IMR-90 (cell line): ENCODE measurements around the gene IQCK. TPM values are rescaled to one million over a fixed set of nuclear protein-coding genes. Genes with fewer than 3 reads are reported as not detected.

Experiments
- ATAC-seq: fragments of 200-7000 bp; cut with Tn5 transposase; 2 replicates; pipeline ENCODE4 v1.9.1; 2020; ENCODE audit warnings: low read depth, mild to moderate bottlenecking, moderate library complexity
- BruUV-seq: library from RNA; stranded (reverse); fragments of 400-500 nt; replicated peaks from 2 replicates; lab custom pipeline; 2021; lab: Mats Ljungman, UMichigan
- CTCF ChIA-PET: fragments of 300-600 bp; formaldehyde crosslinking; extraction: SDS; loops from one replicate; lab custom pipeline; 2021; ENCODE audit warnings: antibody characterized with exemption; lab: Yijun Ruan, JAX
- POLR2A ChIA-PET: fragments of 300-600 bp; sonication (Branson Sonifier 250); formaldehyde crosslinking; loops from one replicate; lab custom pipeline; 2022; ENCODE audit warnings: antibody characterized with exemption; ENCODE audit not compliant: unreplicated experiment; lab: Charles Lee
- DNase-seq: peaks from one replicate; pipeline ENCODE4 v3.0.0; 2013
- H2AFZ ChIP-seq: replicated peaks from 2 replicates; pipeline ENCODE3; 2013; ENCODE audit warnings: low read length, mild to moderate bottlenecking; ENCODE audit not compliant: poor library complexity
- H2AK5ac ChIP-seq: 2 replicates; pipeline ENCODE4 v1.6.1; 2013; ENCODE audit warnings: low read depth, low read length, inconsistent platforms
- H2AK9ac ChIP-seq: replicated peaks from 2 replicates; pipeline ENCODE3; 2013; ENCODE audit warnings: mild to moderate bottlenecking, low read depth, low read length, moderate library complexity; ENCODE audit not compliant: poor library complexity
- H2BK120ac ChIP-seq: 2 replicates; pipeline ENCODE4 v1.6.1; 2013; ENCODE audit warnings: low read depth, low read length, inconsistent platforms
- H2BK15ac ChIP-seq: 3 replicates; pipeline ENCODE4 v1.6.1; 2013; ENCODE audit warnings: low read depth, low read length, inconsistent platforms
- H2BK20ac ChIP-seq: 2 replicates; pipeline ENCODE4 v1.6.1; 2013; ENCODE audit warnings: low read depth, mild to moderate bottlenecking, inconsistent platforms, low read length, moderate library complexity
- H2BK5ac ChIP-seq: 2 replicates; pipeline ENCODE4 v1.6.1; 2013; ENCODE audit warnings: mild to moderate bottlenecking, low read depth, low read length, inconsistent platforms; ENCODE audit not compliant: poor library complexity, severe bottlenecking
- H3K14ac ChIP-seq: replicated peaks from 2 replicates; pipeline ENCODE4 v1.6.1; 2013; ENCODE audit warnings: low read depth, low read length, inconsistent platforms
- H3K18ac ChIP-seq: 2 replicates; pipeline ENCODE4 v1.6.1; 2013; ENCODE audit warnings: low read depth, low read length, control low read depth
- H3K23ac ChIP-seq: 2 replicates; pipeline ENCODE4 v1.6.1; 2013; ENCODE audit warnings: low read depth, low read length, inconsistent platforms
- H3K27ac ChIP-seq: 2 replicates; pipeline ENCODE4 v1.5.1; 2013; ENCODE audit warnings: mild to moderate bottlenecking, control low read depth, low read length; ENCODE audit not compliant: insufficient read depth
- H3K27me3 ChIP-seq: 2 replicates; pipeline ENCODE4 v1.6.1; 2013; ENCODE audit warnings: low read length; ENCODE audit not compliant: control insufficient read depth, insufficient read depth
- H3K36me3 ChIP-seq: 2 replicates; pipeline ENCODE4 v1.6.1; 2013; ENCODE audit warnings: low read length, mixed read lengths; ENCODE audit not compliant: control insufficient read depth, insufficient read depth
- H3K4ac ChIP-seq: 2 replicates; pipeline ENCODE4 v1.6.1; 2013; ENCODE audit warnings: low read depth, low read length, inconsistent platforms
- H3K4me1 ChIP-seq: 2 replicates; pipeline ENCODE4 v1.6.1; 2013; ENCODE audit warnings: low read length, mixed read lengths; ENCODE audit not compliant: control insufficient read depth, insufficient read depth
- H3K4me2 ChIP-seq: 2 replicates; pipeline ENCODE4 v1.6.1; 2013; ENCODE audit warnings: low read depth, mild to moderate bottlenecking, control low read depth, low read length, moderate library complexity
- H3K4me3 ChIP-seq: 2 replicates; pipeline ENCODE4 v1.5.1; 2013; ENCODE audit warnings: low read depth, mild to moderate bottlenecking, control low read depth, low read length, moderate library complexity; ENCODE audit not compliant: insufficient read depth
- H3K56ac ChIP-seq: 2 replicates; pipeline ENCODE4 v1.6.1; 2013; ENCODE audit warnings: low read length, inconsistent platforms; ENCODE audit not compliant: insufficient read depth; ENCODE audit errors: extremely low read depth
- H3K79me1 ChIP-seq, 2 experiments: 2 replicates each; pipeline ENCODE4 v1.6.1; 2013; ENCODE audit warnings: low read length in 2 of 2, inconsistent platforms in 1 of 2, low read depth in 1 of 2
- H3K9ac ChIP-seq: 2 replicates; pipeline ENCODE4 v1.6.1; 2013; ENCODE audit warnings: low read depth, low read length, control low read depth
- H3K9me1 ChIP-seq: 2 replicates; pipeline ENCODE4 v1.6.1; 2013; ENCODE audit warnings: low read length, inconsistent platforms; ENCODE audit not compliant: insufficient read depth
- H3K9me3 ChIP-seq: 2 replicates; pipeline ENCODE4 v1.6.1; 2013; ENCODE audit warnings: low read length; ENCODE audit not compliant: control insufficient read depth, insufficient read depth
- H4K20me1 ChIP-seq: 2 replicates; pipeline ENCODE4 v1.6.1; 2013; ENCODE audit warnings: low read length, inconsistent platforms; ENCODE audit not compliant: insufficient read depth
- H4K5ac ChIP-seq: 2 replicates; pipeline ENCODE4 v1.6.1; 2013; ENCODE audit warnings: mild to moderate bottlenecking, low read depth, low read length, control low read depth
- H4K8ac ChIP-seq, 2 experiments: 2 replicates each; pipeline ENCODE4 v1.6.1; 2013; ENCODE audit warnings: low read depth in 2 of 2, low read length in 2 of 2, control low read depth in 1 of 2, inconsistent platforms in 1 of 2
- H4K91ac ChIP-seq: 2 replicates; pipeline ENCODE4 v1.6.1; 2013; ENCODE audit warnings: low read depth, low read length, inconsistent platforms; ENCODE audit not compliant: insufficient read depth
- BHLHE40 ChIP-seq: fragments of 150-350 bp; IDR thresholded peaks from 2 replicates; pipeline ENCODE4 v1.6.1; 2016; ENCODE audit warnings: mild to moderate bottlenecking, low read depth, low read length
- RFX5 ChIP-seq: IDR thresholded peaks from 2 replicates; pipeline ENCODE4 v1.8.0; 2012; ENCODE audit warnings: low read depth, mild to moderate bottlenecking, low read length, moderate library complexity
- SMC3 ChIP-seq: fragments of 150-350 bp; IDR thresholded peaks from 2 replicates; pipeline ENCODE4 v1.6.1; 2016; ENCODE audit warnings: low read depth, mild to moderate bottlenecking, antibody characterized with exemption, low read length, moderate library complexity
- WGBS, 2 experiments: methylation state at CpG; one replicate each; pipeline versions ENCODE4 v1.1.5 to v1.1.7; 2013; ENCODE audit warnings: missing lambda C conversion rate in 2 of 2; ENCODE audit not compliant: insufficient read length in 1 of 2; ENCODE audit errors: extremely low coverage in 2 of 2; 5-methylcytosine and 5-hydroxymethylcytosine counted together
- dilution Hi-C: fragments of 300-500 bp; cut with HindIII; formaldehyde crosslinking; loops from one replicate; pipeline ENCODE4 v1.14.3; 2018; ENCODE audit warnings: low sequenced_read_pairs; ENCODE audit not compliant: unreplicated experiment
- in situ Hi-C: fragments of 300-500 bp; cut with MboI; formaldehyde crosslinking; loops from 3 replicates; pipeline ENCODE4 v1.14.3; 2019; ENCODE audit warnings: low sequenced_read_pairs, inconsistent platforms, mixed read lengths
- intact Hi-C: fragments of 100-400 bp; cut with micrococcal nuclease; formaldehyde crosslinking; loops from 2 replicates; pipeline ENCODE4 v1.10.0; 2022
- polyA plus RNA-seq, 3 experiments: library from polyadenylated mRNA; depleted of rRNA; stranded (reverse); fragments of >200 nt; gene quantifications; 2 replicates each; pipeline ENCODE4 v1.2.3, GENCODE V29; 2012; ENCODE audit warnings: low replicate concordance in 1 of 3
- total RNA-seq: library from RNA; depleted of rRNA; stranded (reverse); fragments of >200 nt; gene quantifications from 2 replicates; pipeline ENCODE4 v1.2.3, GENCODE V29; 2012
- TF ChIP-seq, protein P1 (sequence below): fragments of 150-350 bp; IDR thresholded peaks from 2 replicates; pipeline ENCODE4 v1.6.1; 2016; ENCODE audit warnings: low read depth, mild to moderate bottlenecking, low read length, moderate library complexity, borderline replicate concordance

Gene IQCK
- total and polyA plus RNA-seq, 2 of the 4 experiments (the other 2 are of a cell fraction): 4.1 to 5.4 TPM

DNA sequence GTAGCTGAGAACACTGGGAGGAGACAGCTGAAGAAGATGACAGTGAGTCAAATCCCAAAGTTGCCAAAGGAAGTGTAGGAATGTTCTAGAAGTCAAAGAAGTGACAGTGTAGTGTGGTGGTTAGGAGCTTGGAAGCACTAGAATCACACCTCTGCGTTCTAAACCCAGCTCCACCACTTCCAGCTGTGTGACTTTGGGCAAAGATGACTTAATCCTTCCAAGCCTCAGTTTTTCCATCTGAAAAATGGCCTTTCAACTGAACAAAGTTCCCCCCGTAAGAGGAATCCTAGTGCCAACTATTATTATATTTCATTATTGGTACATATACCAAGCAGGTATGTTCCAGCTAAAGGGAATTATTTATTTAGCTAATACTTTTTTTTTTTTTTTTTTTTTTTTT is 56.0 kb downstream of the IQCK start:
- ChIA-PET POLR2A (no interaction called here), CTCF (interaction anchor here (0.6 kb wide), 1 partner anchor 20 kb away, joined by 3 read pairs; no protein-coding TSS in a partner anchor)
- H2BK120ac ChIP-seq: no peak overlapping the region
- H2BK5ac ChIP-seq: no peak overlapping the region
- H3K4me3 ChIP-seq: no peak overlapping the region
- no peak for DNase-seq
- H3K9ac ChIP-seq: no peak overlapping the region
- H2BK20ac ChIP-seq: no peak overlapping the region
- H3K4me1 ChIP-seq: no peaks in the 10 kb centered on the region; the same call in 1 of the 2 replicates
- H2BK15ac ChIP-seq: no peak overlapping the region
- H2AFZ ChIP-seq: no peak overlapping the region
- no peak overlapping the region for H4K91ac ChIP-seq
- H3K18ac ChIP-seq: no peak overlapping the region
- H3K27me3 ChIP-seq: no peaks in the 10 kb centered on the region
- no peaks in the 10 kb centered on the region for H3K79me1 ChIP-seq
- intact Hi-C loops: no loop called here
- H3K4me2 ChIP-seq: no peak overlapping the region
- H3K23ac ChIP-seq: no peak overlapping the region
- in situ Hi-C loops: no loop called here
- no peak overlapping the region for H4K8ac ChIP-seq
- H4K20me1 ChIP-seq: no peaks in the 10 kb centered on the region
- no peaks in the 10 kb centered on the region for H3K36me3 ChIP-seq
- H2AK9ac ChIP-seq: no peak overlapping the region
- ATAC-seq: no peak
- H3K27ac ChIP-seq: no peak overlapping the region
- no CpG with 5 or more reads among the region's 2 CpGs for WGBS, 2 experiments
- H3K9me1 ChIP-seq: no peaks in the 10 kb centered on the region
- no peak overlapping the region for H4K5ac ChIP-seq
- no peak overlapping the region for H3K56ac ChIP-seq
- dilution Hi-C loops: no loop called here
- H3K9me3 ChIP-seq: peaks cover 4% of the 10 kb centered on the region; the same call in 1 of the 2 replicates
- no TSS peak for BruUV-seq
- no peak overlapping the region for H3K4ac ChIP-seq
- no peak overlapping the region for H3K14ac ChIP-seq
- no peak overlapping the region for H2AK5ac ChIP-seq
- TF ChIP-seq RFX5: no peak
- TF ChIP-seq SMC3: no peak
- no peak for TF ChIP-seq BHLHE40
- TF ChIP-seq, protein P1, sequence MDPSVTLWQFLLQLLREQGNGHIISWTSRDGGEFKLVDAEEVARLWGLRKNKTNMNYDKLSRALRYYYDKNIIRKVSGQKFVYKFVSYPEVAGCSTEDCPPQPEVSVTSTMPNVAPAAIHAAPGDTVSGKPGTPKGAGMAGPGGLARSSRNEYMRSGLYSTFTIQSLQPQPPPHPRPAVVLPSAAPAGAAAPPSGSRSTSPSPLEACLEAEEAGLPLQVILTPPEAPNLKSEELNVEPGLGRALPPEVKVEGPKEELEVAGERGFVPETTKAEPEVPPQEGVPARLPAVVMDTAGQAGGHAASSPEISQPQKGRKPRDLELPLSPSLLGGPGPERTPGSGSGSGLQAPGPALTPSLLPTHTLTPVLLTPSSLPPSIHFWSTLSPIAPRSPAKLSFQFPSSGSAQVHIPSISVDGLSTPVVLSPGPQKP: no peak
